Keratinocyte (primary cell): ENCODE measurements around the gene EFTUD2. TPM values are rescaled to one million over a fixed set of nuclear protein-coding genes. Genes with fewer than 3 reads are reported as not detected.

Experiments
- DNase-seq: peaks from one replicate; pipeline ENCODE4 v3.0.0-alpha.2; 2011; ENCODE audit warnings: low read depth, missing footprints, low spot score
- FAIRE-seq: peaks from 2 replicates; lab custom pipeline; 2011; peaks lifted over from hg19 to GRCh38; lab: Jason Lieb, UNC
- H2AFZ ChIP-seq: 2 replicates; pipeline ENCODE4 v1.6.0; 2012; ENCODE audit warnings: low read length, control low read depth, inconsistent platforms; ENCODE audit not compliant: control insufficient read depth
- H3K27ac ChIP-seq: 2 replicates; pipeline ENCODE4 v1.5.1; 2011; ENCODE audit warnings: low read length; ENCODE audit not compliant: control insufficient read depth, insufficient read depth
- H3K27me3 ChIP-seq: 3 replicates; pipeline ENCODE4 v1.6.0; 2011; ENCODE audit warnings: low read length; ENCODE audit not compliant: control insufficient read depth, insufficient read depth; ENCODE audit errors: extremely low read depth
- H3K36me3 ChIP-seq, 2 experiments: 2 replicates in 1 of 2; 3 replicates in 1 of 2; pipeline ENCODE4 v1.5.1; 2011; ENCODE audit warnings: low read length in 2 of 2, mild to moderate bottlenecking in 1 of 2; ENCODE audit not compliant: control insufficient read depth in 2 of 2, insufficient read depth in 2 of 2; ENCODE audit errors: extremely low read depth in 1 of 2
- H3K4me1 ChIP-seq: 3 replicates; pipeline ENCODE4 v1.5.1; 2011; ENCODE audit warnings: low read length; ENCODE audit not compliant: control insufficient read depth, insufficient read depth; ENCODE audit errors: extremely low read depth
- H3K4me2 ChIP-seq: 3 replicates; pipeline ENCODE4 v1.6.0; 2011; ENCODE audit warnings: low read depth, low read length; ENCODE audit not compliant: control insufficient read depth, insufficient read depth; ENCODE audit errors: extremely low read depth
- H3K4me3 ChIP-seq, 3 experiments: fragments of 200-600 bp in 1 of 3; sonication (generic) in 1 of 3; 2 replicates in 2 of 3; 3 replicates in 1 of 3; pipeline ENCODE4 v1.5.1; 2011 to 2016; ENCODE audit warnings: low read length in 3 of 3, mild to moderate bottlenecking in 3 of 3, control low read depth in 2 of 3, inconsistent platforms in 1 of 3, low read depth in 1 of 3, mixed read lengths in 1 of 3, mixed run types in 1 of 3, moderate library complexity in 1 of 3; ENCODE audit not compliant: control insufficient read depth in 2 of 3, insufficient read depth in 2 of 3; ENCODE audit errors: extremely low read depth in 1 of 3
- H3K79me2 ChIP-seq: 2 replicates; pipeline ENCODE4 v1.6.0; 2012; ENCODE audit warnings: low read length; ENCODE audit not compliant: control insufficient read depth, insufficient read depth
- H3K9ac ChIP-seq: 3 replicates; pipeline ENCODE4 v1.6.0; 2011; ENCODE audit warnings: low read length; ENCODE audit not compliant: control insufficient read depth, insufficient read depth; ENCODE audit errors: extremely low read depth
- H3K9me1 ChIP-seq: 3 replicates; pipeline ENCODE4 v1.6.0; 2011; ENCODE audit warnings: low read length; ENCODE audit not compliant: control insufficient read depth, insufficient read depth; ENCODE audit errors: extremely low read depth
- H3K9me3 ChIP-seq: 2 replicates; pipeline ENCODE4 v1.5.1; 2012; ENCODE audit warnings: low read depth, low read length; ENCODE audit not compliant: control insufficient read depth
- H4K20me1 ChIP-seq: 3 replicates; pipeline ENCODE4 v1.6.0; 2011; ENCODE audit warnings: low read length; ENCODE audit not compliant: control insufficient read depth, insufficient read depth; ENCODE audit errors: extremely low read depth
- CTCF ChIP-seq, 3 experiments: IDR thresholded peaks in 1 of 3; conservative IDR thresholded peaks in 1 of 3; optimal IDR thresholded peaks in 1 of 3; 2 replicates in 2 of 3; 3 replicates in 1 of 3; pipeline versions ENCODE3 to v1.5.1; 2011; ENCODE audit warnings: low read length in 3 of 3, mild to moderate bottlenecking in 3 of 3, moderate library complexity in 2 of 3, control low read depth in 1 of 3, inconsistent platforms in 1 of 3; ENCODE audit not compliant: insufficient read depth in 2 of 3; ENCODE audit errors: extremely low read depth in 1 of 3
- EZH2 ChIP-seq: IDR thresholded peaks from one replicate; pipeline ENCODE4 v1.6.1; 2012; ENCODE audit warnings: inconsistent platforms, mild to moderate bottlenecking, low read length, moderate library complexity
- dilution Hi-C: fragments of 300-500 bp; cut with MboI; formaldehyde crosslinking; loops from one replicate; pipeline ENCODE4 v1.7.0; 2020; ENCODE audit warnings: low sequenced_read_pairs; ENCODE audit not compliant: extremely low pct_ligation_motif_present
- polyA plus RNA-seq, 5 experiments: library from polyadenylated mRNA; depleted of rRNA in 3 of 5; stranded (reverse) in 3 of 5; stranded (forward) in 1 of 5; unstranded in 1 of 5; fragments of >200 nt; gene quantifications; 1 replicate in 1 of 5; 2 replicates in 3 of 5; 3 replicates in 1 of 5; pipeline versions ENCODE4 v1.2.1 to v1.2.3, GENCODE V29; 2011 to 2012; ENCODE audit warnings: missing spikeins in 2 of 5, low read depth in 1 of 5, low replicate concordance in 1 of 5

Gene EFTUD2
- polyA plus RNA-seq, 1 donor (not counting 4 experiments of a cell fraction or from before 2014, with no cell fraction given): 160 TPM

GRCh38 chr17:44913676-44914075, 14.4 kb upstream of the EFTUD2 start:
- Histone ChIP-seq H3K9me3 (no peaks in the 10 kb centered on the region), H3K4me3 (no peak overlapping the region), H3K9ac (no peak overlapping the region), H2AFZ (no peak overlapping the region), H3K9me1 (peaks cover 2% of the 10 kb centered on the region), H4K20me1 (no peaks in the 10 kb centered on the region), H3K79me2 (no peaks in the 10 kb centered on the region), H3K36me3 (no peaks in the 10 kb centered on the region), H3K27ac (no peak overlapping the region), H3K4me2 (no peak overlapping the region), H3K27me3 (no peaks in the 10 kb centered on the region), H3K4me1 (peaks cover 53% of the 10 kb centered on the region)
- no peak for FAIRE-seq
- TF ChIP-seq CTCF (optimal IDR thresholded peaks at IDR 0.05 in 1 of 3, IDR thresholded peaks at IDR 0.05 in 1 of 3, conservative IDR thresholded peaks at IDR 0.05 in 1 of 3; ENCODE audit: extremely low read depth in 1 of 3, insufficient read depth in 2 of 3, low read length in 3 of 3) (no peak), EZH2 (no peak)
- dilution Hi-C loops: loop anchor here (25.0 kb wide), 1 partner anchor 99 kb away; no protein-coding TSS in a partner anchor
- no peak for DNase-seq

- Histone ChIP-seq H3K9ac (no peak overlapping the region), H3K4me3 (no peak overlapping the region), H3K79me2 (no peaks in the 10 kb centered on the region), H3K4me1 (peaks cover 46% of the 10 kb centered on the region), H3K27ac (no peak overlapping the region), H3K4me2 (no peak overlapping the region), H4K20me1 (no peaks in the 10 kb centered on the region), H2AFZ (no peak overlapping the region), H3K9me1 (peaks cover 2% of the 10 kb centered on the region), H3K9me3 (no peaks in the 10 kb centered on the region), H3K36me3 (no peaks in the 10 kb centered on the region), H3K27me3 (no peaks in the 10 kb centered on the region)
- dilution Hi-C loops: loop anchor here (25.0 kb wide), 1 partner anchor 99 kb away; no protein-coding TSS in a partner anchor
- DNase-seq: no peak
- no peak for TF ChIP-seq CTCF (optimal IDR thresholded peaks at IDR 0.05 in 1 of 3, IDR thresholded peaks at IDR 0.05 in 1 of 3, conservative IDR thresholded peaks at IDR 0.05 in 1 of 3; ENCODE audit: extremely low read depth in 1 of 3, insufficient read depth in 2 of 3, low read length in 3 of 3)
- no peak for TF ChIP-seq EZH2
- FAIRE-seq: no peak
Observed at GRCh38 chr17:44912763-44913544, 13.7 kb upstream of the EFTUD2 start.
